Activated CD4-positive, alpha-beta T cell treated with anti-CD3 and anti-CD28 coated beads, Interleukin-10, Interleukin-2, amounts not matched to agents 100 ng/mL and 50 ng/mL, durations not matched to agents 16 hours and 8 hours (primary cell): ENCODE measurements around the gene GTF2I.
"Not testable (repeated sequence)": the region's sequence is repeated elsewhere in the genome, so short reads cannot be mapped to it uniquely, and the experiment has no call there.

Source experiments
- DNase-seq: peaks from one replicate; pipeline ENCODE4 v3.0.0-alpha.2; 2020

GTF2I gene

GRCh38 chr7:74657692-74658177 is at the start of gene GTF2I:
Gene GTF2I, plus strand, starts transcription at chr7:74657718. Its CDS starts 31,411 bp downstream, at chr7:74689129.
- DNase-seq: peak; percentile 52

DNA sequence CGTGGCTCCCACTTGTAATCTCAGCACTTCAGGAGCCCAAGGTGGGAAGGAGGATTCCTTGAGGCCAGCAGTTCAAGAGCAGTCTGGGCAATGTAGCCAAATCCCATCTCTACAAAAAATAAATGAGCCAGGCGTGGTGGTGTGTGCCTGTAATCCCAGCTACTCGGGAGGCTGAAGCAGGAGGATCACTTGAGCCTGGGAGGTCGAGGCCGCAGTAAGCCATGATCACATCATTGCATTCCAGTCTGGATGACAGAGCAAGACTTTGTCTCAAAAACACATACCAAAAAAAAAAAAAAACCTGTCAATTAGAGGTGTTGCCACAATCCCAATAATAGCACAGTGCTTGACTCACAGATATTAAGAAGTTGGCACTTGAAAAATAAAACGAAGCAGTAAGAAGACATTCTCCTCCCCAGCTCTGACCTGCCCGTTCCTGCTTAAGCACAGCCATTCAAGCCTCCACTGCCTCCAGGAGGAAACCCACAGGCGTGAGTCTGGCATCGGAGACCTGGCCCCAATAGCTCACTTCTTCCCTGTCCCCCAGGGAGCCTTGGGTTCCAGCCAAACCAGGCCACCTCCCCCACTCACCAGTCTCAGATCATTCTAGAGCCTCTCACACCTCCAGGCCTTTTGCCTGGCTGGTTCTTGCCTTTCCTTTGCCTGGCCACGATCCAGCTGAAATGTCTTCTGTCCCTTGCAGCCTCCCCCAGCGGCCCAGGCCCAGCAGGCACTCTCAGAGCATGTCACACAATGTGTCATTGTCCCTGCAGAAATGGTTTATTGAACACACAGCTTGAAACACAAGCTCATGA is 45.3 kb upstream of the GTF2I start:
- no peak for DNase-seq

DNA sequence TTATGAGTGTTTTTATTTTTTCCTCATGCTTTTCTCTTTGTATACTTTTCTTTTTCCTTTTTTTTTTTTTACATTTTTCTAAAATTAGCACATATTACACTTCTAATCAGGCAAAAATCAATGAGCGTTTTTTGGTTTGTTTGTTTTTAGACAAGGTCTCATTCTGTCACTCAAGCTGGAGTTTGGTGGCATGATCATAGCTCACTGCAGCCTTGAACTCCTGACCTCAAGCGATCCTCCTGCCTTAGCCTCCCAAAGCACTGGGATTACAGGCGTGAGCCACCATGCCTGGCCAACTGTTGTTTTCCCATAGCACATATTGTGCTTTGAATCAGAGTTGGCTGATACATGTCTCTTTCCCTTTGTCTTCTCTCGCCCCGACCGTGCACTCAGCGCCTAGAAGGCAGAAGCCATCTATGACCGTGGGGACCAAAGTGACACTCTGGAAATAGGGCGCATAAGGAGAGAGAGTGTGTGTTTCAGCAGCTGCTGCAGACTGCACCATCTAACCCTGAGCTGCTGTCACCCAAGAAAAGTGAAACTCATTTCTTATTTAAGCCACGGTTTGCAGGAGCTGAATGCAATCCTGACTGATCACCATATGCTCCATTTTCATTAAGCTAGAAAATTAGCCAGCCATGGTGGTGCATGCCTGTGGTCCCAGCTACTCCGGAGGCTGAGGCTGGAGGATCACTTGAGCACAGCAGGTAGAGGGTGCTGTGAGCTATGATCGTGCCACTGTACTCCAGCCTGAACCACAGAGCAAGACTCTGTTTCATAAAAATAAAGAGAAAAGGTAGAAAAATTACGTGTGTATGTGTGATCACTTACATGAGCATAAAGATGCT is 41.4 kb upstream of the GTF2I start:
- no peak for DNase-seq

DNA sequence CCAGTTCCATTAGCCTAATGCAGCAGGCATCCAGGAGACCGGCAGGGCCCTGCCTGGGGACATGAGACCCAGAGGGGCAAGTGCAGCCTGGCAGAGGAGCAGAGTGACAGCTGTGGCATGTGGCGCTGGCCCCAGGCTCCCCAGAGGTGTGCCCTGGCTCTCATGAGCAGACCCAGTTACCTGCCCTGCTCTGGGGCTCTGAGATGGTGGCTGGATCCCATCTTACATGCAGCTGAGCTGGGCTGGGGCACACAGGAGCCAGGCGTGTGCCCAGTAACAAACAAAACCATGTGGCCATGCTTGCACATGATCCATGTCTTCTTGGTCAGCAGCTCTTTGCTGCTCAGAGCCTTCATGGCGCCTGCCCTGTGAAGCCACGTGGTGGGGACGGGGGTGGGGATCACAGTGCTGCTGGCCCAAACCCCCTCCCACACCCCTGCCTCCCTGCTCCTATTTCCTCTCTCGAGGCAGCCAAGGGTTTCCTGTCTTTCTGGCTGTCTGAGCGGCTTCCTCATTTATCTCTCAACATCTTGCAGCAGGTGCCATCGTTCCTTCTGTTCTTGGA is 40.3 kb upstream of the GTF2I start:
- no peak for DNase-seq

DNA sequence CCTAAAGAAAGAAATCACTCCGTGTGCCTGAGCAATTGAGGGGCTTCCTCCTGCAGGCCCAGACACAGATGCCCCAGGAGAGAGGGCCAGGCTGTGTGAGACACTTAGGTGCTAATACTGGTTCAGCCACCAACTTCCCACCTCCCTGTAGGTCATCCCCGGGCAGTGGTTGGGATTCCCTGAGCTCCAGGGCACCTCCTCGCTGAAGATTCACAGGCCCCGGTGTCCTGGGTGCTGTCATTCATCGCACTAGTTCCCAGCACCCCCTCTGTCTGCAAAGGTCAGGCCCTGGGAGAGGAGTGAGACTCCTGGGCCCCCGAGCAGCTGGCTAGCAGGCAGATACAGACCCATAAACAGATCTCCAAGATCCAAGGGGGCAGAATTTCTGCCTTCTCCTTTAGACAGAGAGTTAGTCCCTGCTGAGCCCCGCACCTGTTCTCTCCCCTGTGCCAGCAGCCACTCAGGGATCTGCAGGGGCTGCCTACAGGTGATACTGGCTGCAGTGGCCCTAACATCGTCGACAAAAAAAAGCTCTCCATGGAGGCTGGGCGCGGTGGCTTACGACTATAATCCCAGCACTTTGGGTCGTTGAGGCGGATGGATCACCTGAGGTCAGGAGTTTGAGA is 38.2 kb upstream of the GTF2I start:
- DNase-seq: no peak

DNA sequence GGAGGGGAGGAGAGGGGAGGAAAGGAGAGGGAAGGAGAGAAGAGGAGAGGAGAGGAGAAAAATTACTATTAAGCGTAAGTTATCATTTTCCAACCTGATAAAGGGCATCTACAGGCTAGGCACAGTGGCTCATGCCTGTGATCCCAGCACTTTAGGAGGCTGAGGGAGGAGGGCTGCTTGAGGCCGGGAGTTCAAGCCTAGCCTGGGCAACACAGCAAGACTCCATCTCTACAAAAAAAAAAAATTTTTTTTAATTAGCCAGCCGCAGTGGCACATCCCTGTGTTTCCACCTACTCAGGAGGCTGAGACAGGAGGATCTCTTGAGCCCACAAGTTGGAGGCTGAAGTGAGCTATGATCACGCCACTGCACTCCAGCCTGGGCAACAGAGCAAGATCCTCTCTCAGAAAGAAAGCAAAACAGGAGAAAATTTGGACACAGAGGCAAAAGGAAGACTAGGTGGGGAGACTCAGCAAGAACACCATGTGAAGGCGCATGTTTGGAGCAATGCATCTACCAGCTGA is 35.2 kb upstream of the GTF2I start:
- no peak for DNase-seq

- no peak for DNase-seq
Observed at GRCh38 chr7:74623135-74623534, 34.4 kb upstream of the GTF2I start.

DNA sequence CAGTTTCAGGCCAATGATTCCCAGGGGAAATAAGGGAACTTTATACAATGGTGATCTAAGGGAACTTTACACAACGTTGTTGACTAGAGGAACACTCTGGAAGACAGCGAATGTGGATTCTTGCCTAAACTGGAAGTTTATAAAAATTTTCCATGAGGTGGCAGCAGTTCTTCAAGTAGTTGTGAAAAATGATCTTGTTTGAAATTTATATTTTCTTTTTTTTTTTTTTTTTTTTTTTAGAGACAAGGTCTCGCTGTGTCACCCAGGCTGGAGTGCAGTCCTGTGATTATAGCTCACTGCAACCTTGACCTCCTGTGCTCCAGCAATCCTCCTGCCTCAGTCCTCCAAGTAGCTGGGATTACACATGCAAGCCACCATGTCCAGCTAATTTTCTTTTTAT is 32.1 kb upstream of the GTF2I start:
- DNase-seq: no peak

GRCh38 chr7:74627661-74628411 is 29.7 kb upstream of the GTF2I start:
- DNase-seq: peak; percentile 29

GRCh38 chr7:74632505-74632904 is 25.0 kb upstream of the GTF2I start:
- no peak for DNase-seq

DNA sequence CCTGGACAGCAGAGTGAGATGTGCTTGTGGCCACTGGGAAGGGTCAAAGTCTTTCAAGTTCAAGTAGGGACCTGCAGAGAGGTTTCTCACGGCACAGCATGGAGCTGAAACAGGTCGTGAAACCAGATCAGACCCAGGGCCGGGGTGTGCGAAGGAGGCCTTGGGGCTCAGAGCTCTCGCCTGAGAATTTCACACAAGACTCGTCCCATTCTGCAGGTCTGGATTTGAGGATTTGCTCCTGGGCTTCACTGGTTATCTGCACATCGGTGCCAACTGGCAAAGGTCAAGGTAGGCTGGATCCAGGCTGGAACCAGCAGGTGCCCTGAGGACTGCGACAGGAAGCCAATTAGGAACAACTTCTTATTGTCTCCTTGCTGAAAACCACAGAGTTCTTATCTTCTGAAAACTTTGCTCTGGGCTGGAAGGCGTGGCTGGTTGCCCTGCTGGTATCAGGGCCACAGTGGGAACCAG is 24.0 kb upstream of the GTF2I start:
- no peak for DNase-seq

GRCh38 chr7:74637745-74638144 is 19.8 kb upstream of the GTF2I start:
- no peak for DNase-seq

DNA sequence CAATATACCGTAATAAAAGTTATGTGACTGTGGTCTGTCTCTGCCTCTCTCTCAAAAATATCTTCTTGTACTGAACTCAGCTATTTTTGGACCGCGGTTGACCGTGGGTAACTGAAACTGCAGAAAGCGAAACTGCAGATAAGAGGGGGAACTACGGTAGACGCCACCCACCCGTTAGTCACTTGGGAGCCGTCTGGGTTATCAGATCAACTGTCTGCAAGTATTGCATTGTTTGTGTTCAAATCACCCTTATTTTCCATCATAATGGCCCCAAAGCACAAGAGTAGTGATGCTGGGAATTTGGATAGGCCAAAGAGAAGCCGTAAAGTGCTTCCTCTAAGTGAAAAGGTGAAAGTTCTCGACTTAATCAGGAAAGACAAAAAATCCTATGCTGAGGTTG is 7.5 kb upstream of the GTF2I start:
- DNase-seq: peak; percentile 91

GRCh38 chr7:74650493-74651132 is 6.9 kb upstream of the GTF2I start:
- peak; percentile 63 for DNase-seq

- DNase-seq: not testable (repeated sequence)
Observed at GRCh38 chr7:74651133-74651504, 6.4 kb upstream of the GTF2I start.

DNA sequence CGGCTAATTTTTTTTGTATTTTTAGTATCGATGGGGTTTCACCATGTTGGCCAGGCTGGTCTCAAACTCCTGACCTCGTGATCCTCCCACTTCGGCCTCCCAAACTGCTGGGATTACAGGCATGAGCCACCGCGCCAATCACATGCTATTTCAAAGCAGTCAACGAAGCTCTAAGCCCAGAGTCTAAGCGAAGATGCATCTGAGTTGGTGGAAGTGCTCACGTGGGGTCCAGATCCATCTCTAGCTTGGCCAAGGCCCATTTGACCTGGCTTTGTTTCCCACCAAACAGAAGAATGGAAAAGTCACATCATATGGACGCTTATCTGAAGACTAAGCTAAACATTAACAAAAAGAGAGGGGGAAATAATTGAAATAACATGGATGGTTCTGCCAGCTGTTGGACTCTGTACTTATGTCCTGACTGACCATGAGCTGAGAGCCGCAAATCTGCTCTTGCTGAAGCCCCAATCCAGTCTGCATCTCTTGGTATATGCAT is 3.8 kb upstream of the GTF2I start:
- DNase-seq: no peak

- no peak for DNase-seq
Observed at GRCh38 chr7:74654811-74655210, 2.7 kb upstream of the GTF2I start.

DNA sequence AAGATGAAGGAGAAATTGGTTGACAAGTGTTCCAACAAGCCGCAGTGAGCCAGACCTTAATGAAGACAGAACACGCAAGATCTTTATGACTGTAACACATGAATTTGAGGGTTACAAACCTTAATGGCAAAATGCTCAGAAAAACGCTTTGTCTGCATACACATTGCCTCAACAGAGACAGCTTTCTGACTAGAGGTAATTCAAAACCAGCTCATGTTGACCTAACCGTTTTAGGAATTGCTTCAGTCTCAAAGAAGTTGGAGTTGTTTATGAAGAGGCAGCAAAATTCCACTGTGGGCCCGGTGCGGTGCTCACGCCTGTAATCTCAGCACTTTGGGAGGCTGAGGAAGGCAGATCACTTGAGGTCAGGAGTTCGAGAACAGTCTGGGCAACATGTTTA is 2.2 kb upstream of the GTF2I start:
- DNase-seq: no peak

GRCh38 chr7:74655768-74656440 is 1.6 kb upstream of the GTF2I start:
- DNase-seq: no peak

- DNase-seq: peak; percentile 60
Observed at GRCh38 chr7:74656441-74656836, 1.1 kb upstream of the GTF2I start.
